H1 (cell line): Measurements from ENCODE around the gene TUBGCP3.

Experiments used
- BCL11A ChIP-seq, 2 experiments: IDR thresholded peaks; one replicate each; pipeline ENCODE4 v1.6.1; 2011; ENCODE audit warnings: low read depth in 2 of 2, low read length in 2 of 2, mild to moderate bottlenecking in 2 of 2
- CHD1 ChIP-seq: IDR thresholded peaks from 2 replicates; pipeline ENCODE4 v1.6.1; 2012; ENCODE audit warnings: low read depth, low read length, improper control_type of control experiment
- CTCF ChIP-seq, 3 experiments: IDR thresholded peaks; 1 replicate in 2 of 3; 2 replicates in 1 of 3; pipeline versions ENCODE4 v1.5.1 to v1.6.1; 2011; ENCODE audit warnings: low read length in 3 of 3, mild to moderate bottlenecking in 3 of 3, inconsistent platforms in 2 of 3, low read depth in 1 of 3, moderate library complexity in 1 of 3; ENCODE audit not compliant: insufficient read depth in 1 of 3; ENCODE audit errors: control extremely low read depth in 1 of 3
- FOSL1 ChIP-seq: IDR thresholded peaks from 2 replicates; pipeline ENCODE4 v1.6.1; 2011; ENCODE audit warnings: mild to moderate bottlenecking, low read depth, low read length, moderate library complexity; ENCODE audit not compliant: insufficient read depth
- GABPA ChIP-seq: IDR thresholded peaks from 2 replicates; pipeline ENCODE4 v1.6.1; 2011; ENCODE audit warnings: mild to moderate bottlenecking, low read length, moderate library complexity, borderline replicate concordance; ENCODE audit not compliant: insufficient read depth
- HDAC6 ChIP-seq: IDR thresholded peaks from one replicate; pipeline ENCODE4 v1.7.1; 2012; ENCODE audit warnings: low read depth, mild to moderate bottlenecking, inconsistent platforms, low read length, moderate library complexity
- JUND ChIP-seq: IDR thresholded peaks from 2 replicates; pipeline ENCODE4 v1.6.1; 2011; ENCODE audit warnings: mild to moderate bottlenecking, improper control_type of control experiment, low read length
- KDM1A ChIP-seq: fragments of 200-600, 300-600 bp; sonication (generic); IDR thresholded peaks from 2 replicates; pipeline ENCODE4 v1.7.1; 2016; ENCODE audit warnings: mild to moderate bottlenecking, low read length, borderline replicate concordance
- KDM5A ChIP-seq: fragments of 200-600 bp; IDR thresholded peaks from 2 replicates; pipeline ENCODE4 v1.7.1; 2012; ENCODE audit warnings: mild to moderate bottlenecking, low read length, inconsistent platforms, mixed read lengths
- POLR2A ChIP-seq, 2 experiments: IDR thresholded peaks; 1 replicate in 1 of 2; 2 replicates in 1 of 2; pipeline ENCODE4 v1.6.1; 2011; ENCODE audit warnings: low read depth in 2 of 2, low read length in 2 of 2, mild to moderate bottlenecking in 2 of 2; ENCODE audit errors: control extremely low read depth in 1 of 2
- TBP ChIP-seq: IDR thresholded peaks from 2 replicates; pipeline ENCODE4 v1.6.1; 2011; ENCODE audit warnings: low read depth, low read length, improper control_type of control experiment

DNA sequence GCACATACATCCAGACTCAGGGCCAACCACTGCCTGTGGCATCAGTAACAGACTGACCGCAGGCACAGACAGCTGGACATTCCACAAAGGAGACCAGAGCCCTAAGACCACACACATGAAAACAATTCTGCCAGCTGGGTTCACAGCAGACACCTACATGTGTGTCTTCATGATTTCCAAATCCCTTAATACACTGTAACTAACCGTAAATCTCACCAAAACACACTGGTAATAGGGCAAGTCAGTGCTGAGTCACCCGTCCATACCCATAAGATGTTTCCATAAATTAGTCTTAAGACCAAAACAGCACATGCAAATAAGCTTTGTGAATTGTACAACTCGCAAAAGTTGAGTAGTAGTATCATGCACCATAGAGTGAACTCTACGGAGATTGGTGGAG is 65.4 kb downstream of the TUBGCP3 start:
- no peak for TF ChIP-seq CHD1
- no peak for TF ChIP-seq CTCF (IDR thresholded peaks at IDR 0.05; ENCODE audit: control extremely low read depth in 1 of 3, insufficient read depth in 1 of 3, low read depth in 1 of 3, low read length in 3 of 3)
- no peak for TF ChIP-seq TBP
- no peak for TF ChIP-seq BCL11A (IDR thresholded peaks at IDR 0.05; ENCODE audit: low read depth in 2 of 2, low read length in 2 of 2)
- TF ChIP-seq FOSL1, result no peak
- TF ChIP-seq JUND, result no peak
- no peak for TF ChIP-seq KDM1A
- no peak for TF ChIP-seq KDM5A
- no peak for TF ChIP-seq GABPA
- TF ChIP-seq HDAC6, result no peak
- no peak for TF ChIP-seq POLR2A (IDR thresholded peaks at IDR 0.05; ENCODE audit: control extremely low read depth in 1 of 2, low read depth in 2 of 2, low read length in 2 of 2)
